ENCODE measurements around the gene NLGN1. TPM values are rescaled to one million over a fixed set of nuclear protein-coding genes. Genes with fewer than 3 reads are reported as not detected.
"Not testable (repeated sequence)": the region's sequence is repeated elsewhere in the genome, so short reads cannot be mapped to it uniquely, and the experiment has no call there.

The NLGN1 gene
- total and polyA plus RNA-seq, 2 experiments from 2014 or later, result 5.3 to 10.9 TPM

GRCh38 chr3:173586166-173586565 lies 188.6 kb downstream of the NLGN1 start:
- DNase-seq (ENCODE audit: low read depth in 1 of 2, low spot score in 1 of 2), result no peak
- H3K4me3 ChIP-seq, result peak overlapping the region; percentile 36

DNA sequence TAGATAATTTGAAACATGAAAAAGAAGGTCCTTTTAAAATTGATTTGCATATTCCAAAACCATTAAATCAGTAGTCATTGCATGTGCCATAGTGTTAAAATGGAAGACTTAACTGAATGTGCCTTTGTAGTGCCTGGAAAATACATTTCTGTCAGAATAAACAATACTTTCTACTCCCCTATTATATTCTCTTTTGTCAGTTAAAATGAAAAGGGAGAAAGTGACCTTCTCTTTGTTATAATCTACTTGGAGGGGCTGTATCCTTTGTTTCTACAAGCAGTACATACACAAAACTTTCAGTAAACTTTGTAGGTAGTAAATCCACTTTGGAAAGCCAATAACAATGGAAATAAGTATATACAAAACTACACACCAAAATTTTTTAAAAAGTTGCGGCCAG lies 189.5 kb downstream of the NLGN1 start:
- Histone ChIP-seq H3K36me3 (no peaks in the 10 kb centered on the region), H3K27ac (no peak overlapping the region), H3K9me3 (ENCODE audit: low read depth) (no peaks in the 10 kb centered on the region), H3K4me3 (no peak overlapping the region), H3K27me3 (peaks cover 3% of the 10 kb centered on the region), H3K4me1 (ENCODE audit: low read depth) (peaks cover 15% of the 10 kb centered on the region)
- TF ChIP-seq, protein P1, sequence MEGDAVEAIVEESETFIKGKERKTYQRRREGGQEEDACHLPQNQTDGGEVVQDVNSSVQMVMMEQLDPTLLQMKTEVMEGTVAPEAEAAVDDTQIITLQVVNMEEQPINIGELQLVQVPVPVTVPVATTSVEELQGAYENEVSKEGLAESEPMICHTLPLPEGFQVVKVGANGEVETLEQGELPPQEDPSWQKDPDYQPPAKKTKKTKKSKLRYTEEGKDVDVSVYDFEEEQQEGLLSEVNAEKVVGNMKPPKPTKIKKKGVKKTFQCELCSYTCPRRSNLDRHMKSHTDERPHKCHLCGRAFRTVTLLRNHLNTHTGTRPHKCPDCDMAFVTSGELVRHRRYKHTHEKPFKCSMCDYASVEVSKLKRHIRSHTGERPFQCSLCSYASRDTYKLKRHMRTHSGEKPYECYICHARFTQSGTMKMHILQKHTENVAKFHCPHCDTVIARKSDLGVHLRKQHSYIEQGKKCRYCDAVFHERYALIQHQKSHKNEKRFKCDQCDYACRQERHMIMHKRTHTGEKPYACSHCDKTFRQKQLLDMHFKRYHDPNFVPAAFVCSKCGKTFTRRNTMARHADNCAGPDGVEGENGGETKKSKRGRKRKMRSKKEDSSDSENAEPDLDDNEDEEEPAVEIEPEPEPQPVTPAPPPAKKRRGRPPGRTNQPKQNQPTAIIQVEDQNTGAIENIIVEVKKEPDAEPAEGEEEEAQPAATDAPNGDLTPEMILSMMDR (IDR thresholded peaks at IDR 0.05; ENCODE audit: low read depth, low read length), result no peak
- no peak for DNase-seq (ENCODE audit: low read depth in 1 of 2, low spot score in 1 of 2)

More at GRCh38 chr3:173586166-173586565, 188.6 kb downstream of the NLGN1 start:
- TF ChIP-seq, protein P1 (IDR thresholded peaks at IDR 0.05; ENCODE audit: low read depth, low read length), result no peak
- peaks cover 15% of the 10 kb centered on the region for H3K4me1 ChIP-seq (ENCODE audit: low read depth)
- H3K27ac ChIP-seq, result no peak overlapping the region
- H3K36me3 ChIP-seq, result no peaks in the 10 kb centered on the region
- H3K9me3 ChIP-seq (ENCODE audit: low read depth), result no peaks in the 10 kb centered on the region
- peaks cover 3% of the 10 kb centered on the region for H3K27me3 ChIP-seq

DNA sequence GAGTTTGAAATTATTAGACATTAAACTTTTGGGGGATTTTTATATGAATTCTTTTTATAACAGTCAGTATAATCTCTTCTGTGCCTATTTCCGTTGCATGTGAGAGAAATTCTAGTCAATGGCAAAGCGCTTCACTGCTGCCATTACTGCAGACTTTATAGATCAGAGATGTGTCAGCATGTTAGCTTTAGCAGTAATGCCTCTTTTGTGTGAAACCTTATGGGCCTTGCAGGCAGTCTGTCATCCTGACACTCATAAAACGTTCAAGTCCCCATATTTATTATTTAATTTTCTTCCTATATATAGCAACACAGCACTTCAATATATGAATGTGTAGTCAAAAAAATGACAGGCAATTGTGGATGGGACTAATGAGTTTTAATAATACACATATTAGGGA lies 191.0 kb downstream of the NLGN1 start:
- DNase-seq (ENCODE audit: low read depth in 1 of 2, low spot score in 1 of 2), result no peak
- Histone ChIP-seq H3K27me3 (peaks cover 3% of the 10 kb centered on the region), H3K4me3 (no peak overlapping the region), H3K4me1 (ENCODE audit: low read depth) (peaks cover 14% of the 10 kb centered on the region), H3K9me3 (ENCODE audit: low read depth) (no peaks in the 10 kb centered on the region), H3K36me3 (no peaks in the 10 kb centered on the region), H3K27ac (no peak overlapping the region)
- TF ChIP-seq, protein P1 (IDR thresholded peaks at IDR 0.05; ENCODE audit: low read depth, low read length), result no peak

DNA sequence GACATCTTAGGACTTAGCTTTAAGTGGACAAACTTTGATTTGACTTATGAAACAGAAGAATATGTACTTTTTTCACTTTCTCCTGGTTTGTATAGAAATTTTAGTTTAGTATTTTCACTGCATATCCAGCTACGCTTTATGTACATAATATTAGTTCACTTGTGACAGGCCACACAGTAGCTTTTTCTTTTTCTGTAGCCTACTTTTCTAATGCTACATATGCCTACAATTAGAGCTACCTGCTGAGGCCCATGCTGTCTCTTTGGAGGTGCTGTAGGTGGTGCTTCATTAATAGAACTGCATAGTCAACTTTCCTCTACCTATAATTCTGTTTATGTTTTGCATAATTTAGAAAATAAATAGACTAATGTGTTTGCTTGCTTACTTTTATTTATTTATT lies 191.6 kb downstream of the NLGN1 start:
- Histone ChIP-seq H3K27me3 (peaks cover 3% of the 10 kb centered on the region), H3K36me3 (no peaks in the 10 kb centered on the region), H3K4me1 (ENCODE audit: low read depth) (peaks cover 9% of the 10 kb centered on the region), H3K27ac (no peak overlapping the region), H3K9me3 (ENCODE audit: low read depth) (no peaks in the 10 kb centered on the region), H3K4me3 (no peak overlapping the region)
- DNase-seq (ENCODE audit: low read depth in 1 of 2, low spot score in 1 of 2), result no peak
- TF ChIP-seq, protein P1 (IDR thresholded peaks at IDR 0.05; ENCODE audit: low read depth, low read length), result no peak

DNA sequence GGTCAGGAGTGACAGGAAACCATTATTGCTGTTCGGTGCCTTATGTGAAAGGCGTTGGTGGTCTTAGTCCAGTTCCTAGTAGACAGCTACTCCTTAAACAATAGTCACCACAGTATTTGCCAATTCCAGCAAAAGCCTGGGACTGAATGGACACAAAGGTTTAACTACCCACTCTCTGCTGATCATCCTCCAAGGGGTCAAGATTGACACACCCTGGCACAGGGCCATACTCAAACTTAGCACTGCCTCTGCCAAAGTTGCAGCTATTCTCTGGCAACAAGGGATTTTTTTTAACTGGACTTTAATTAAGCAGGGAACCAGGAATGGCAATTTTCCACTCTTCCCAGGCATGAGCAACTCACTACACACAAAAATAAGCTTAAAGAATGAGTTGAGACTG lies 193.9 kb downstream of the NLGN1 start:
- H3K27ac ChIP-seq, result no peak overlapping the region
- H3K4me1 ChIP-seq (ENCODE audit: low read depth), result peaks cover 3% of the 10 kb centered on the region
- TF ChIP-seq, protein P1 (IDR thresholded peaks at IDR 0.05; ENCODE audit: low read depth, low read length), result no peak
- no peaks in the 10 kb centered on the region for H3K9me3 ChIP-seq (ENCODE audit: low read depth)
- no peaks in the 10 kb centered on the region for H3K36me3 ChIP-seq
- H3K27me3 ChIP-seq, result peaks cover 3% of the 10 kb centered on the region
- DNase-seq (ENCODE audit: low read depth in 1 of 2, low spot score in 1 of 2), result no peak
- H3K4me3 ChIP-seq, result no peak overlapping the region

GRCh38 chr3:173594881-173595280 lies 197.3 kb downstream of the NLGN1 start:
- not testable (repeated sequence) for DNase-seq (ENCODE audit: low read depth in 1 of 2, low spot score in 1 of 2); H3K27ac ChIP-seq; H3K4me3 ChIP-seq

More at GRCh38 chr3:173594881-173595280, 197.3 kb downstream of the NLGN1 start:
- not testable (repeated sequence) for H3K9me3 ChIP-seq (ENCODE audit: low read depth); H3K4me1 ChIP-seq (ENCODE audit: low read depth); H3K27me3 ChIP-seq; H3K36me3 ChIP-seq

All from cardiac muscle cell (in vitro differentiated cells and primary cell).